Thoracic aorta endothelial cell (primary cell): ENCODE measurements around the gene HSPA4L. TPM values are rescaled to one million over a fixed set of nuclear protein-coding genes. Genes with fewer than 3 reads are reported as not detected.

Experiments used
- total RNA-seq: library from RNA; depleted of rRNA; stranded (reverse); fragments of >200 nt; gene quantifications from 2 replicates; pipeline ENCODE4 v1.2.3, GENCODE V29; 2012

HSPA4L gene
- total RNA-seq, result 29.3 and 30.5 TPM in 2 replicates

DNA sequence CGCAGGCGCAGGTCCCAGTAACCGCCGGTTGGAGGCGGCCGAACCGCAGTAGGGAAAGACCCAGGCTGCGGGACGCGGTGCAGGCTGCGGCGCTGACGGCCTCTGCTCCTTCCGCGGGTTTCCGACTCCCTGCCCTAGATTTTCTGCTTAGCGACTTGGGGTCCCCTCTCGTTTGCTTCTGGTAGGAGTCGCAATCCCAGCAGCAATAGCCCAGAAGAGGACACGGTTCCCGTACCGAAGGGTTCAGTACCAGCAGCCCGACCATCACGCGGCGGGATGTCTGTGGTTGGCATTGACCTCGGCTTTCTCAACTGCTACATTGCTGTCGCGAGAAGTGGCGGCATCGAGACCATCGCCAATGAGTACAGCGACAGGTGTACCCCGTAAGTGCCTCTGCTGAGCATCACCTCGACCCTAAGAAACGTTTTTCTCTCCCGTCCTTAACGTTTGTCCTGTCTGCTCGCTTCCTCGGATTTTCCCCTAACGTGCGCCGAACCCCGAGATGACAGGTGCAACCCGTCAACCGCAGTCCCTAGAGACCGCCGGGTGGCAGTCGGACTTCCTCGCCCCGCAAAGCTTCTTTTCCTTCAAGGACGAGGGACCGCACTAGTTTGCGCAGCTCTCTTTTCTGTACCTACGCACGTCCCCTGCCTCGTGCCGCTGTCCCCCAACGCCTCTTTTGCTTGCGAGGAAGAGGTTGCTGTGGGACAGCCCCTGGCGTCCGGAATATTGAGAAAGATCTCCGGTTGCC is at the start of gene HSPA4L:
TSS of gene HSPA4L (plus strand) at position 48 of the 751 bp plus-strand sequence. CDS start at position 277, 229 bp downstream.

GRCh38 chr4:127880763-127881562 is 98.8 kb downstream of the HSPA4L start, which contains the start of gene PLK4:
Gene PLK4 (plus strand): TSS chr4:127880893. CDS start chr4:127881135, 242 bp downstream.

Other genes starting within 250 kb of the HSPA4L start
- gene INTU, start 149.4 kb upstream of the HSPA4L start, total RNA-seq, result 5.6 and 6.5 TPM in 2 replicates
- gene SLC25A31, start 51.9 kb upstream of the HSPA4L start, total RNA-seq, result not detected in 2 replicates
- gene PLK4, start 98.6 kb downstream of the HSPA4L start, total RNA-seq, result 31.9 and 46.2 TPM in 2 replicates
- 25.4 and 28.2 TPM in 2 replicates for gene MFSD8, start 182.9 kb downstream of the HSPA4L start, total RNA-seq
- 12.0 and 15.1 TPM in 2 replicates for gene ABHD18, start 183.1 kb downstream of the HSPA4L start, total RNA-seq